Astrocyte (in vitro differentiated cells and primary cell): Measurements from ENCODE around the gene AP2M1. TPM values are rescaled to one million over a fixed set of nuclear protein-coding genes. Genes with fewer than 3 reads are reported as not detected.

Source experiments
- DNase-seq: peaks from one replicate; pipeline ENCODE4 v3.0.0-alpha.2; 2010; ENCODE audit warnings: low read depth
- FAIRE-seq: peaks from 2 replicates; lab custom pipeline; 2011; peaks lifted over from hg19 to GRCh38; lab: Jason Lieb, UNC
- H2AFZ ChIP-seq: 2 replicates; pipeline ENCODE4 v1.6.0; 2012; ENCODE audit warnings: low read depth, low read length, inconsistent platforms
- H3K27ac ChIP-seq: 2 replicates; pipeline ENCODE4 v1.5.1; 2011; ENCODE audit warnings: low read depth, low read length, inconsistent platforms
- H3K27me3 ChIP-seq: 2 replicates; pipeline ENCODE4 v1.6.0; 2011; ENCODE audit warnings: low read length, inconsistent platforms; ENCODE audit not compliant: insufficient read depth
- H3K36me3 ChIP-seq: 2 replicates; pipeline ENCODE4 v1.5.1; 2011; ENCODE audit warnings: low read length, inconsistent platforms; ENCODE audit not compliant: insufficient read depth
- H3K4me1 ChIP-seq: 2 replicates; pipeline ENCODE4 v1.5.1; 2011; ENCODE audit warnings: low read length, inconsistent platforms; ENCODE audit not compliant: insufficient read depth
- H3K4me2 ChIP-seq: 2 replicates; pipeline ENCODE4 v1.6.0; 2012; ENCODE audit warnings: low read length, inconsistent platforms
- H3K4me3 ChIP-seq: 2 replicates; pipeline ENCODE4 v1.5.1; 2011; ENCODE audit warnings: low read depth, mild to moderate bottlenecking, low read length, inconsistent platforms; ENCODE audit not compliant: insufficient read depth
- H3K79me2 ChIP-seq: 2 replicates; pipeline ENCODE4 v1.6.0; 2012; ENCODE audit warnings: mild to moderate bottlenecking, low read length, inconsistent platforms; ENCODE audit not compliant: insufficient read depth
- H3K9ac ChIP-seq: 2 replicates; pipeline ENCODE4 v1.6.0; 2012; ENCODE audit warnings: mild to moderate bottlenecking, low read length, inconsistent platforms
- H3K9me3 ChIP-seq: 2 replicates; pipeline ENCODE4 v1.5.1; 2012; ENCODE audit warnings: low read depth, mild to moderate bottlenecking, low read length, inconsistent platforms; ENCODE audit not compliant: insufficient read depth
- H4K20me1 ChIP-seq: 2 replicates; pipeline ENCODE4 v1.6.0; 2012; ENCODE audit warnings: low read length, inconsistent platforms; ENCODE audit not compliant: insufficient read depth
- H3K27ac Mint-ChIP-seq: one replicate; pipeline ENCODE4 v1.8.0; 2021; ENCODE audit warnings: mild to moderate bottlenecking, mixed read lengths; ENCODE audit not compliant: unreplicated experiment
- H3K27me3 Mint-ChIP-seq: one replicate; pipeline ENCODE4 v1.8.0; 2021; ENCODE audit warnings: low read depth, mixed read lengths; ENCODE audit not compliant: unreplicated experiment
- H3K36me3 Mint-ChIP-seq: one replicate; pipeline ENCODE4 v1.8.0; 2021; ENCODE audit warnings: low read depth, mixed read lengths; ENCODE audit not compliant: unreplicated experiment
- H3K4me1 Mint-ChIP-seq: one replicate; pipeline ENCODE4 v1.8.0; 2021; ENCODE audit warnings: low read depth, mixed read lengths; ENCODE audit not compliant: unreplicated experiment
- H3K4me3 Mint-ChIP-seq: one replicate; pipeline ENCODE4 v1.8.0; 2021; ENCODE audit warnings: mild to moderate bottlenecking, moderate library complexity, mixed read lengths; ENCODE audit not compliant: unreplicated experiment
- H3K9me3 Mint-ChIP-seq: one replicate; pipeline ENCODE4 v1.8.0; 2021; ENCODE audit warnings: mild to moderate bottlenecking, mixed read lengths; ENCODE audit not compliant: unreplicated experiment
- EZH2 ChIP-seq: IDR thresholded peaks from 2 replicates; pipeline ENCODE4 v1.6.1; 2012; ENCODE audit warnings: mild to moderate bottlenecking, low read length, inconsistent platforms; ENCODE audit not compliant: insufficient read depth
- total RNA-seq: library from RNA; stranded (reverse); gene quantifications from 2 replicates; pipeline ENCODE4 v1.2.1, GENCODE V29; 2021
- TF ChIP-seq, protein P1 (sequence below): IDR thresholded peaks from 2 replicates; pipeline ENCODE4 v1.5.1; 2011; ENCODE audit warnings: low read depth, mild to moderate bottlenecking, inconsistent platforms, low read length, moderate library complexity; ENCODE audit not compliant: insufficient read depth

Gene AP2M1
- total RNA-seq, 1 donor from 2014 or later: 603 TPM

DNA sequence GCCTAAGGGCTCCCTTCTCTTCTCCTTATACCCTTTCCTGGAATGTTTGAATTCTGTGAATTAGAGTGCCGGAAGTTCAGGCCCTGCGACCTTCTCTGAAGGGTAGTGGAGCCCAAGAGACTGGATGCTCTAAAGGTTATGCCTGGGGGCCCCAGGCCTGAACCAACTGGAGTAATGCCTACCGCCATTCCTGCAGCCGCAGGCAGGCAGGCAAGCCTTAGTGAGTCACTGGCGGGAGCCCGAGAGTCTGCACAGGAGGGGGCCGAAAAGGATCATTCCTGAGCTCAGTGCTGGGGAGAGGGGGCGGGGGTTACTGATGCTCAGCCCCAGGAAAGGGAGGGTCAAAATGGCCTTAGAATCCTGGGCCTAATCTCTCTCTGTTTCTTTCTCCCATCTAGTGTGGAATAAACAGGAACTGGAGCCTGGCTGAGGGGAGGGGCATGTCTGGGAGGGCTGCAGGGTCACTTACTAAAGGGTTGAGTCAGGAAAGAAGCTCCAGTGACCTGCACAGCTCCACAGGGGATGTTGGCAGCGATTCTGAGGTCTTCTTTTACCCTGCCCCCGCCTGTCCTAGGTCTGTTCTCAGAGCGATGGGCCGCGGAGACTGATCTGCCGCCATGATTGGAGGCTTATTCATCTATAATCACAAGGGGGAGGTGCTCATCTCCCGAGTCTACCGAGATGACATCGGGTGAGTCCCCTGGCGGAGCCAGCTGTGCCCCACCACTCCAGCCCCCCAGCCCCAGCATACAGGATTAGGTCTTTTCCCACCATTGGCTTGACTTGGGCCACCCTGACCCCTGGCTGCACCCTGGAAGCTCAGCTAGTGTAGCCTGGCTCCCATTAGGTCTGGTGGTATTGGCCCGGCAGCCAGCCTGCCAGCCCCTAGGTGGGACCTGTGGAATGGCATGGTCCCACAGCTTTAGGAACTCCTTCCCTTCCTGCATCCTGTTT is 2.0 kb downstream of the AP2M1 start:
- Histone ChIP-seq H3K79me2 (peaks cover 69% of the 10 kb centered on the region), H3K36me3 (peaks cover 41% of the 10 kb centered on the region), H3K4me1 (peaks cover 50% of the 10 kb centered on the region), H3K27me3 (no peaks in the 10 kb centered on the region), H3K4me3 (peak overlapping the region; percentile 76), H3K9me3 (no peaks in the 10 kb centered on the region), H3K9ac (peak overlapping the region; percentile 98), H2AFZ (no peak overlapping the region), H3K4me2 (peak overlapping the region; percentile 94), H4K20me1 (peaks cover 71% of the 10 kb centered on the region), H3K27ac (peak overlapping the region; percentile 92)
- Mint-ChIP-seq H3K36me3 (peaks cover 29% of the 10 kb centered on the region), H3K4me1 (peaks cover 56% of the 10 kb centered on the region), H3K4me3 (peak overlapping the region; percentile 97), H3K27me3 (no peaks in the 10 kb centered on the region), H3K27ac (peak overlapping the region; percentile 98), H3K9me3 (no peaks in the 10 kb centered on the region)
- peak; percentile 90 for DNase-seq
- FAIRE-seq: no peak
- TF ChIP-seq EZH2: no peak
- TF ChIP-seq, protein P1, sequence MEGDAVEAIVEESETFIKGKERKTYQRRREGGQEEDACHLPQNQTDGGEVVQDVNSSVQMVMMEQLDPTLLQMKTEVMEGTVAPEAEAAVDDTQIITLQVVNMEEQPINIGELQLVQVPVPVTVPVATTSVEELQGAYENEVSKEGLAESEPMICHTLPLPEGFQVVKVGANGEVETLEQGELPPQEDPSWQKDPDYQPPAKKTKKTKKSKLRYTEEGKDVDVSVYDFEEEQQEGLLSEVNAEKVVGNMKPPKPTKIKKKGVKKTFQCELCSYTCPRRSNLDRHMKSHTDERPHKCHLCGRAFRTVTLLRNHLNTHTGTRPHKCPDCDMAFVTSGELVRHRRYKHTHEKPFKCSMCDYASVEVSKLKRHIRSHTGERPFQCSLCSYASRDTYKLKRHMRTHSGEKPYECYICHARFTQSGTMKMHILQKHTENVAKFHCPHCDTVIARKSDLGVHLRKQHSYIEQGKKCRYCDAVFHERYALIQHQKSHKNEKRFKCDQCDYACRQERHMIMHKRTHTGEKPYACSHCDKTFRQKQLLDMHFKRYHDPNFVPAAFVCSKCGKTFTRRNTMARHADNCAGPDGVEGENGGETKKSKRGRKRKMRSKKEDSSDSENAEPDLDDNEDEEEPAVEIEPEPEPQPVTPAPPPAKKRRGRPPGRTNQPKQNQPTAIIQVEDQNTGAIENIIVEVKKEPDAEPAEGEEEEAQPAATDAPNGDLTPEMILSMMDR: no peak

DNA sequence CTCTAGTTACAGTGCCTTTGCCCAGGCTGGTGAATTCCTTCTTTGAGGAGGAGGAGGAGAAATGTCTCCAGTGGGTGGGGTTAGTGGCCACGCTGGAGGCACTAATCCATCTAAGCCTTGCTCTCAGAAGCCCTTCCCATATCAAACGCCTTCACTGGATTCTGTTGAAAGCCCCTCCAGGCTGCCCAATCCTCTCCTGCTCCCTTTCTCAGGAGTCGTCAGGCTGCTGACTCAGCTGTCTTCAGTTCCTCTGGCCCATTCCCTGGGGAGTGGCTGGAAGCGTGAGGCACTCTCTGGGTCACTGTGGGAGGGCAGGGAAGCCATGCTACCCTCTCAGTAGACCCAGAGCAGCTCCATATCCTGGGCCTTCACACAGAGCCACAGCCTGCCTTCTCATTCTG is 2.7 kb downstream of the AP2M1 start:
- peak; percentile 29 for DNase-seq
- Histone ChIP-seq H3K27me3 (no peaks in the 10 kb centered on the region), H3K9me3 (no peaks in the 10 kb centered on the region), H3K36me3 (peaks cover 48% of the 10 kb centered on the region), H4K20me1 (peaks cover 73% of the 10 kb centered on the region), H3K4me2 (peak overlapping the region; percentile 94), H3K4me1 (peaks cover 43% of the 10 kb centered on the region), H3K9ac (peak overlapping the region; percentile 98), H3K79me2 (peaks cover 76% of the 10 kb centered on the region), H2AFZ (no peak overlapping the region), H3K27ac (peak overlapping the region; percentile 92), H3K4me3 (peak overlapping the region; percentile 76)
- H3K36me3 Mint-ChIP-seq: peaks cover 31% of the 10 kb centered on the region
- H3K4me1 Mint-ChIP-seq: peaks cover 49% of the 10 kb centered on the region
- no peaks in the 10 kb centered on the region for H3K9me3 Mint-ChIP-seq
- peak overlapping the region; percentile 98 for H3K27ac Mint-ChIP-seq
- H3K4me3 Mint-ChIP-seq: peak overlapping the region; percentile 97
- FAIRE-seq: no peak
- no peaks in the 10 kb centered on the region for H3K27me3 Mint-ChIP-seq
- TF ChIP-seq EZH2: no peak
- TF ChIP-seq, protein P1: no peak
